Measurements from ENCODE around the gene TRIM65.

The TRIM65 gene

GRCh38 chr17:75900691-75901533, 4.2 kb upstream of the TRIM65 start:
- no peak overlapping the region for H4K8ac ChIP-seq (ENCODE audit: low read length)
- no peak overlapping the region for H3K27ac ChIP-seq (ENCODE audit: low read length, poor library complexity, severe bottlenecking)
- no peak overlapping the region for H3K23ac ChIP-seq (ENCODE audit: low read length in 2 of 2)
- H3K9ac ChIP-seq (ENCODE audit: low read length) = no peak overlapping the region
- H3K36me3 ChIP-seq (ENCODE audit: control insufficient read depth in 1 of 2, insufficient read depth in 2 of 2, low read depth in 1 of 2, low read length in 2 of 2) = peaks cover 47 to 49% of the 10 kb centered on the region in 2 experiments
- no peaks in the 10 kb centered on the region for H3K27me3 ChIP-seq (ENCODE audit: control insufficient read depth in 1 of 2, insufficient read depth in 1 of 2, low read length in 2 of 2)
- H2BK120ac ChIP-seq (ENCODE audit: low read depth, low read length) = no peak overlapping the region
- no peak overlapping the region for H4K91ac ChIP-seq (ENCODE audit: low read length)
- no peak overlapping the region for H3K14ac ChIP-seq (ENCODE audit: low read length in 2 of 2)
- H3K4me3 ChIP-seq (ENCODE audit: insufficient read depth in 1 of 2, low read depth in 1 of 2, low read length in 2 of 2) = no peak overlapping the region
- no peak overlapping the region for H2BK12ac ChIP-seq (ENCODE audit: low read length in 2 of 2)
- H3K9me3 ChIP-seq (ENCODE audit: control insufficient read depth, low read length) = no peaks in the 10 kb centered on the region
- H2BK5ac ChIP-seq (ENCODE audit: low read depth, low read length, poor library complexity, severe bottlenecking) = no peak overlapping the region
- H2AFZ ChIP-seq (ENCODE audit: low read depth, low read length) = no peak overlapping the region
- 94% methylated on average over 13 of the region's 13 CpGs for WGBS
- peaks cover 25% of the 10 kb centered on the region for H3K79me1 ChIP-seq (replicated peaks; ENCODE audit: low read length, poor library complexity, severe bottlenecking)
- H3K4ac ChIP-seq (ENCODE audit: low read depth in 1 of 2, low read length in 2 of 2) = no peak overlapping the region
- H3K4me2 ChIP-seq (ENCODE audit: low read length, poor library complexity, severe bottlenecking) = no peak overlapping the region
- no peak overlapping the region for H2AK5ac ChIP-seq (ENCODE audit: low read length, severe bottlenecking)
- H3K4me1 ChIP-seq (ENCODE audit: control insufficient read depth, insufficient read depth, low read depth, low read length) = peaks cover 21% of the 10 kb centered on the region
- no peak overlapping the region for H3K18ac ChIP-seq (ENCODE audit: low read depth in 1 of 2, low read length in 2 of 2)
- no peak for DNase-seq
- H2BK15ac ChIP-seq (ENCODE audit: low read depth, poor library complexity, severe bottlenecking) = no peak overlapping the region

DNA sequence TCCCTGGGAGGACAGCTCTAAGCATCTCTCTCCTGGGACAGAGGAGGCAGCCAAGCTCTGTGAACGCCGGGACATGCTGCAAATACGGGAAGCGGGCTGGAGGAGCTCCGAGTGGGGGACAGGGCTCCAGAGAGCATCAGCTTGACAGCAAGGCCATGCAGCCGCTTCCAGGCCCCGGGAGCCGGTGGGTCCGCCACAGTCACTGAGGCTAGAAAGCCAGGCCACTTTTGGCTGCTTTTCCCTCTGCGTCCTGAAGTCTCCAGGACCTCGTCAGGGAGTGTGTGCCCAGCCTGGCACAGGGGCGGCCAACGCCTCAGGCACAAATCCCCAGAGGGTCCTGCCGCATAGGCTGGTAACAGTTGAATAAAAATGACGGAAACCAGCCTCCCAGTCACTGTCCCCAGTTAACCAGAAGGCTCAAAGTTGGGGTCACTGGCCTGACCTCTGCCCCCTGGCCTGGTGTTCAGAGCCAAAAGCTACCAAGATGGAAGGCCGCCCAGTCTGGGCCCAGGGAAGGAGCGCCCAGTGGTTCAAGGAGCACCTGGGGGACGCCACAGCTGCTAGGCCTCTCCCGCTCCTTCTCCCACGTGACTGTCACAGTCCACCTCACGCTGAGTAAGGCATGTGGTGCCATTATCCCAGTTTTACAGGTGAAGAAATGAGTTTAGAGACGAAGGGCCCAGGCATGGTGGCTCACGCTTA, 3.2 kb upstream of the TRIM65 start:
- H3K23ac ChIP-seq (ENCODE audit: low read length in 2 of 2) = no peak overlapping the region
- peaks cover 47 to 49% of the 10 kb centered on the region in 2 experiments for H3K36me3 ChIP-seq (ENCODE audit: control insufficient read depth in 1 of 2, insufficient read depth in 2 of 2, low read depth in 1 of 2, low read length in 2 of 2)
- no peak overlapping the region for H4K8ac ChIP-seq (ENCODE audit: low read length)
- H3K4me3 ChIP-seq (ENCODE audit: insufficient read depth in 1 of 2, low read depth in 1 of 2, low read length in 2 of 2) = no peak overlapping the region
- no peak for DNase-seq
- peaks cover 29% of the 10 kb centered on the region for H3K4me1 ChIP-seq (ENCODE audit: control insufficient read depth, insufficient read depth, low read depth, low read length)
- no peak overlapping the region for H2BK120ac ChIP-seq (ENCODE audit: low read depth, low read length)
- H3K27ac ChIP-seq (ENCODE audit: low read length, poor library complexity, severe bottlenecking) = no peak overlapping the region
- H2AFZ ChIP-seq (ENCODE audit: low read depth, low read length) = no peak overlapping the region
- H3K79me1 ChIP-seq (replicated peaks; ENCODE audit: low read length, poor library complexity, severe bottlenecking) = peaks cover 33% of the 10 kb centered on the region
- no peak overlapping the region for H3K4ac ChIP-seq (ENCODE audit: low read depth in 1 of 2, low read length in 2 of 2)
- no peaks in the 10 kb centered on the region for H3K9me3 ChIP-seq (ENCODE audit: control insufficient read depth, low read length)
- no peaks in the 10 kb centered on the region for H3K27me3 ChIP-seq (ENCODE audit: control insufficient read depth in 1 of 2, insufficient read depth in 1 of 2, low read length in 2 of 2)
- no peak overlapping the region for H2AK5ac ChIP-seq (ENCODE audit: low read length, severe bottlenecking)
- no peak overlapping the region for H3K14ac ChIP-seq (ENCODE audit: low read length in 2 of 2)
- H2BK5ac ChIP-seq (ENCODE audit: low read depth, low read length, poor library complexity, severe bottlenecking) = no peak overlapping the region
- peak overlapping the region; percentile 49 for H2BK15ac ChIP-seq (ENCODE audit: low read depth, poor library complexity, severe bottlenecking)
- no peak overlapping the region for H2BK12ac ChIP-seq (ENCODE audit: low read length in 2 of 2)
- H3K18ac ChIP-seq (ENCODE audit: low read depth in 1 of 2, low read length in 2 of 2) = no peak overlapping the region
- no peak overlapping the region for H3K4me2 ChIP-seq (ENCODE audit: low read length, poor library complexity, severe bottlenecking)
- no peak overlapping the region for H4K91ac ChIP-seq (ENCODE audit: low read length)
- WGBS = 95% methylated on average over 23 of the region's 23 CpGs
- no peak overlapping the region for H3K9ac ChIP-seq (ENCODE audit: low read length)

GRCh38 chr17:75899353-75899752, 2.6 kb upstream of the TRIM65 start:
- Histone ChIP-seq H3K4me3 (ENCODE audit: insufficient read depth in 1 of 2, low read depth in 1 of 2, low read length in 2 of 2) (no peak overlapping the region), H3K4me2 (ENCODE audit: low read length, poor library complexity, severe bottlenecking) (no peak overlapping the region), H2BK15ac (ENCODE audit: low read depth, poor library complexity, severe bottlenecking) (no peak overlapping the region), H2BK5ac (ENCODE audit: low read depth, low read length, poor library complexity, severe bottlenecking) (no peak overlapping the region), H3K9me3 (ENCODE audit: control insufficient read depth, low read length) (no peaks in the 10 kb centered on the region), H4K8ac (ENCODE audit: low read length) (no peak overlapping the region), H3K36me3 (ENCODE audit: control insufficient read depth in 1 of 2, insufficient read depth in 2 of 2, low read depth in 1 of 2, low read length in 2 of 2) (peaks cover 47 to 49% of the 10 kb centered on the region in 2 experiments), H3K9ac (ENCODE audit: low read length) (no peak overlapping the region), H3K4ac (ENCODE audit: low read depth in 1 of 2, low read length in 2 of 2) (no peak overlapping the region), H3K79me1 (replicated peaks; ENCODE audit: low read length, poor library complexity, severe bottlenecking) (peaks cover 35% of the 10 kb centered on the region), H2AK5ac (ENCODE audit: low read length, severe bottlenecking) (no peak overlapping the region), H2BK120ac (ENCODE audit: low read depth, low read length) (no peak overlapping the region), H2AFZ (ENCODE audit: low read depth, low read length) (no peak overlapping the region), H3K18ac (ENCODE audit: low read depth in 1 of 2, low read length in 2 of 2) (no peak overlapping the region), H3K27ac (ENCODE audit: low read length, poor library complexity, severe bottlenecking) (no peak overlapping the region), H2BK12ac (ENCODE audit: low read length in 2 of 2) (no peak overlapping the region), H4K91ac (ENCODE audit: low read length) (no peak overlapping the region), H3K4me1 (ENCODE audit: control insufficient read depth, insufficient read depth, low read depth, low read length) (peaks cover 32% of the 10 kb centered on the region), H3K14ac (ENCODE audit: low read length in 2 of 2) (no peak overlapping the region), H3K23ac (ENCODE audit: low read length in 2 of 2) (no peak overlapping the region), H3K27me3 (ENCODE audit: control insufficient read depth in 1 of 2, insufficient read depth in 1 of 2, low read length in 2 of 2) (no peaks in the 10 kb centered on the region)
- DNase-seq = no peak
- 98% methylated on average over 13 of the region's 13 CpGs for WGBS

DNA sequence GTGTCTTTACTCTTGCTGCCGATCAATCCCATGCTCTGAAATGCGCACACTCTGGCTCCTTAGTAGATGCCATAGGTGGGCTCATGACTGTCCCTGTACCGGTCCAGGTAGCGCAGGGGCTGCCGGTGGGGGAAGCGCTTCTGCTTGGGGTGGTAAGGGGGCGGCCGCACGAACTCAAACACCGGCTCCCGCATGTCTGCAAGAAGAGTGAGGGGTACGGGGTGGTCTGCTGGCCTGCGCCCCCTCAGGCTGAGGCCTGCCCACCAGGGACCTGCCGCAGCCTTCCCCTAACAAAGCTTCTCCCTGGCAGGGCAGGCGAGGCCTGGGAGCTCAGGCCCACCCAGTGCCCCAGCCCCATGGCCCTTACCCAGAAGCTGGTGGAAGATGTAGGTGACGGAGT, 2.0 kb upstream of the TRIM65 start:
- H3K23ac ChIP-seq (ENCODE audit: low read length in 2 of 2) = no peak overlapping the region
- no peak overlapping the region for H4K91ac ChIP-seq (ENCODE audit: low read length)
- no peak overlapping the region for H2BK12ac ChIP-seq (ENCODE audit: low read length in 2 of 2)
- H3K9me3 ChIP-seq (ENCODE audit: control insufficient read depth, low read length) = no peaks in the 10 kb centered on the region
- H3K4me1 ChIP-seq (ENCODE audit: control insufficient read depth, insufficient read depth, low read depth, low read length) = peaks cover 33% of the 10 kb centered on the region
- H3K9ac ChIP-seq (ENCODE audit: low read length) = no peak overlapping the region
- no peaks in the 10 kb centered on the region for H3K27me3 ChIP-seq (ENCODE audit: control insufficient read depth in 1 of 2, insufficient read depth in 1 of 2, low read length in 2 of 2)
- H3K79me1 ChIP-seq (replicated peaks; ENCODE audit: low read length, poor library complexity, severe bottlenecking) = peaks cover 34% of the 10 kb centered on the region
- H2BK5ac ChIP-seq (ENCODE audit: low read depth, low read length, poor library complexity, severe bottlenecking) = no peak overlapping the region
- H3K4me3 ChIP-seq (ENCODE audit: insufficient read depth in 1 of 2, low read depth in 1 of 2, low read length in 2 of 2) = no peak overlapping the region
- H4K8ac ChIP-seq (ENCODE audit: low read length) = no peak overlapping the region
- H2AK5ac ChIP-seq (ENCODE audit: low read length, severe bottlenecking) = no peak overlapping the region
- 98% methylated on average over 16 of the region's 16 CpGs for WGBS
- H2BK15ac ChIP-seq (ENCODE audit: low read depth, poor library complexity, severe bottlenecking) = no peak overlapping the region
- H3K4ac ChIP-seq (ENCODE audit: low read depth in 1 of 2, low read length in 2 of 2) = no peak overlapping the region
- H2BK120ac ChIP-seq (ENCODE audit: low read depth, low read length) = no peak overlapping the region
- H2AFZ ChIP-seq (ENCODE audit: low read depth, low read length) = no peak overlapping the region
- no peak overlapping the region for H3K18ac ChIP-seq (ENCODE audit: low read depth in 1 of 2, low read length in 2 of 2)
- peaks cover 47 to 49% of the 10 kb centered on the region in 2 experiments for H3K36me3 ChIP-seq (ENCODE audit: control insufficient read depth in 1 of 2, insufficient read depth in 2 of 2, low read depth in 1 of 2, low read length in 2 of 2)
- no peak for DNase-seq
- no peak overlapping the region for H3K27ac ChIP-seq (ENCODE audit: low read length, poor library complexity, severe bottlenecking)
- H3K4me2 ChIP-seq (ENCODE audit: low read length, poor library complexity, severe bottlenecking) = no peak overlapping the region
- no peak overlapping the region for H3K14ac ChIP-seq (ENCODE audit: low read length in 2 of 2)
